Activated naive CD4-positive, alpha-beta T cell (primary cell): ENCODE results near the gene CAND1.

ENCODE experiments used
- DNase-seq, 4 experiments: peaks; one replicate each; lab custom pipeline; 2025; lab: John Stamatoyannopoulos, UW

CAND1 gene

GRCh38 chr12:67344979-67345710, 76.0 kb downstream of the CAND1 start:
- no peak for DNase-seq

- no peak for DNase-seq
Measured at GRCh38 chr12:67348683-67349082, 79.5 kb downstream of the CAND1 start.

DNA sequence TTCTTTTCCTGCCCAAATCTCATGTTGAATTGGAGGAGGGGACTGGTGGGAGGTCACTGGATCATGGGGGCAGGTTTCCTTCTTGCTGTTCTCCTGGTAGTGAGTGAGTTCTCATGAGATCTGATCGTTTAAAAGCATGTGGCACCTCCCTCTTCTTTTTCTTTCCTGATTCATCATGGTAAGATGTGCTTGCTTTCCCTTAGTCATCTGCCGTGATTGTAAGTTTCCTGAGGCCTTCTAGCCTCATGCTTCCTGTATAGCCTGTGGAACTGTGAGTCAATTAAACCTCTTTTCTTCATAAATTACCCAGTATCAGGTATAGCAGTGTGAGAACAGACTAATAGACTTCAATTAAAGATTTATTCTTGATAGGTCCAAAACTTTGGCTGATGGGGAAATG, 83.5 kb downstream of the CAND1 start:
- DNase-seq: no peak

GRCh38 chr12:67354322-67354721, 85.2 kb downstream of the CAND1 start:
- no peak for DNase-seq

DNA sequence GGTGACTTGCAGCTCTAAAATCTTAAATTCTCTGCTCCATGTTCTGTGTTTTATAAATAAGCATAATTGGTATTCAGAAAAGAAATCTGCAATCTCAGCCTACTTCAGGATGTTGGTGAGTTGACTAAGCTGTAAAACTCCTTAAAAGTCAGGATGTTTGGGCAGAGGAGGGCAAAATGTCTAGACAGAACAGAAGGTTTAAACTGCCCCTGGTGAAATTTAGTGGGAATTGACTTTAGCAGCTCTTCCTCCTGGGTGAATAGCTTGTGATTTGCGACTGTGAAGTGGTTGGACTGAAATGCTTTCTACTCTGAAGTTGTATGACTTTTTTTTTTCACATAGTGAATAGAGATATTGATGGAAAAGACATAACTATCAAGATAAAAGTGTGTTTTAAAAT, 85.8 kb downstream of the CAND1 start:
- DNase-seq: no peak

- no peak for DNase-seq
Measured at GRCh38 chr12:67355428-67356379, 86.5 kb downstream of the CAND1 start.

GRCh38 chr12:67356380-67356774, 87.2 kb downstream of the CAND1 start:
- DNase-seq: no peak

GRCh38 chr12:67357376-67358125, 88.4 kb downstream of the CAND1 start:
- DNase-seq: no peak

GRCh38 chr12:67358781-67359338, 89.7 kb downstream of the CAND1 start:
- no peak for DNase-seq

DNA sequence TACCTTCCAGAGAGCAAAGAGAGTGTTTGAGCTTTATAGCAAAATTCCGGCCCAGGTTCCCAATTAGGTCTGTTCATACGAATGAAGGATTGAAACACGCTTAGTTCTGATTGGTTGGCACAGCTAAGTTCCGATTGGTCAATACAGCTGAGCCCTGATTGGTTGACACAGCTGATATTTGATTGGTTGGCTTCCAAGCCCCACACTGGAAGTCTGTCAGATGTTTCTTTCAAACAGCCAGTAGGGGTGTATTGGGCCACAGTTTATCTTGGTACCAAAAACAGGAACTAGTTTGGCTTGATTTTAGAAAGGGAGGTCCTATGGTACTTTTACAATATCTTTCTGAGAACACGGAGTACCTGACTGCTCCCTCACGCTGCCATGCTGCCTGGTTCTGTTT, 93.4 kb downstream of the CAND1 start:
- DNase-seq: no peak

GRCh38 chr12:67364228-67364627, 95.1 kb downstream of the CAND1 start:
- no peak for DNase-seq

DNA sequence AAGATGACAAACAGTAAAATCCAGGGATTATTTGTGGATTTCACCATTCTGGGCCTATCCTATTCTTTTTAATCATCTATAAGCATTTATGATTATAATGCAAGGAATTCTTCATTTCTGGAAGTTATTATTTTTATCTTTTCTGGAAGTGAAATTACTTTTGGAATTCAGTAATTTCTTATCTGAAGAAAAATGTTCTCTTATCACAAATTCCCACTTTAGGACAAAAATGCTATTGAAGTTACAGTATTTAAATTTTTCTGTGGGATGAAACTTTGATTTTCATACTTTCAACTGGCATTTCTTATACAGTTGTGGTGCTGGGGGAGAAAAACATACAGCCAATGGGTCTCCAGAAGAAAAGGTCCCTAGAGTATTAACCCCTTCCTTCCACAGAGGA, 96.0 kb downstream of the CAND1 start:
- no peak for DNase-seq

DNA sequence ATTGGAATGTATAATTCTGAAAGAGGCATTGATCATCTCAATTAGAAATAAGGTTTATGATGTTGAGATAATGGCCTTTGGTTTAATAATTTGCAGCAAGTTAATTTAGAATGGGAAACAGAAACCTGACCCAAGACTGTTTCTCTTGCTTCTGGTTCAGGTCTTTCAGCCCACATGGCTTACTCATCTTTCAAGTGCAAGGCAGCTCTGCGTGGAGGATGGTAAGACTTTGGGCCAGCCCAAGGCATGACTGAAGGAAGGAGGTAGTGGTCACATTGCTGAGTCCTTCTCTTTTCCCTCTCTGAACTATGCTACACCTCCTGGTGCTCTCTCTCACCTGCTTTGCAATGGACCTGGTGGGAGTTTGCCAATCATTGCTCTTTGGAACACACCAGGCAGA, 98.7 kb downstream of the CAND1 start:
- no peak for DNase-seq
